Suprapubic skin (tissue), 4 donors: ENCODE data around the gene GABRB1. TPM values are rescaled to one million over a fixed set of nuclear protein-coding genes. Genes with fewer than 3 reads are reported as not detected.

Experiments
- DNase-seq, 2 donors: peaks; one replicate each; pipeline ENCODE4 v3.0.0-alpha.2; 2019; ENCODE audit warnings: low spot score in 2 of 2
- H3K27ac ChIP-seq: fragments of 200-600 bp; sonication (generic); one replicate; pipeline ENCODE4 v1.5.1; 2019
- H3K27me3 ChIP-seq: fragments of 200-600 bp; sonication (generic); one replicate; pipeline ENCODE4 v1.5.1; 2019
- H3K36me3 ChIP-seq: fragments of 200-600 bp; sonication (generic); one replicate; pipeline ENCODE4 v1.5.1; 2019
- H3K4me1 ChIP-seq: fragments of 200-600 bp; sonication (generic); one replicate; pipeline ENCODE4 v1.5.1; 2019
- H3K4me3 ChIP-seq: fragments of 200-600 bp; sonication (generic); one replicate; pipeline ENCODE4 v1.5.1; 2019; ENCODE audit warnings: mild to moderate bottlenecking
- H3K9me3 ChIP-seq: fragments of 200-600 bp; sonication (generic); one replicate; pipeline ENCODE4 v1.5.1; 2019
- EP300 ChIP-seq: sonication (generic); formaldehyde crosslinking; IDR thresholded peaks from one replicate; pipeline ENCODE4 v1.6.1; 2017; ENCODE audit warnings: antibody characterized with exemption
- POLR2A ChIP-seq, 2 donors: fragments of 450-650 bp; IDR thresholded peaks; one replicate each; pipeline ENCODE4 v1.6.1; 2017; ENCODE audit warnings: antibody characterized with exemption in 2 of 2, mild to moderate bottlenecking in 2 of 2, moderate library complexity in 2 of 2
- POLR2AphosphoS5 ChIP-seq, 3 donors: sonication (generic); formaldehyde crosslinking; IDR thresholded peaks; one replicate each; pipeline ENCODE4 v1.6.1; 2017; ENCODE audit warnings: antibody characterized with exemption in 3 of 3
- WGBS: methylation state at CpG from one replicate; pipeline ENCODE4 v1.1.5; 2018; 5-methylcytosine and 5-hydroxymethylcytosine counted together
- total RNA-seq, 4 donors: library from RNA; depleted of rRNA; stranded (reverse); fragments of >200 nt; gene quantifications; one replicate each; pipeline ENCODE4 v1.1.0, GENCODE V29; 2016
- TF ChIP-seq, protein P1 (sequence below), 2 donors: fragments of 200-600 bp in 1 of 2; fragments of 450-650 bp in 1 of 2; sonication (generic) in 1 of 2; IDR thresholded peaks; one replicate each; pipeline ENCODE4 v1.5.1; 2016 to 2019; ENCODE audit warnings: antibody characterized with exemption in 2 of 2, mild to moderate bottlenecking in 1 of 2, moderate library complexity in 1 of 2

The GABRB1 gene
- total RNA-seq, 4 donors from 2014 or later, result not detected

DNA sequence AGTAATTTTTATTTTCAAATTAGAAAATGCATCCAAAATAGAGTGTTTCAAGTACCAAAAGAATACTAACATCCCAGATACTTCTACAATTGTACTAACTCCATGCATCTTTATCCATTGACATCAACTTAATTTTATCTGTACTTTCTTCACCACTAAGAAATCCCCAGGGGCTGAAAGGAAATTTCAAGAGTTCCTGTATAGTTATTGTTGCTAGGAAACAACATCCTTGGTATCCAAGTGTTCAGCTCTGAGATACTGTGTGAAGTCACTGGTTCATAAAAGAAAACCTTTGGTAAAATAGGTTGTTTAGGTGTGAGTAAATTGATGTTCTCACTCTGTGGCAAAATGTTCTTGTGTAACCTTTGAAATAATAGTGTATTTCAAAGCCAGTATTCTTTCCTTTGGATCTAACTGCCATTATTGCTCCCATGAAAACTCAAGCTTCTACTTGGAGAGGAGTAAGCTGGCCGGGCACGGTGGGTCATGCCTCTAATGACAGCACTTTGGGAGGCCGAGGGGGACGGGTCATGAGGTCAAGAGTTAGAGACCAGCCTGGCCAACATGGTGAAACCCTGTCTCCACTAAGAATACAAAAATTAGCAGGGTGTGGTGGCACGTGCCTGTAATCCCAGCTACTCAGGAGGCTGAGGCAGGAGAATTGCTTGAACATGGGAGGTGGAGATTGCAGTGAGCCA lies 359.2 kb downstream of the GABRB1 start:
- DNase-seq, result no peak
- Histone ChIP-seq H3K36me3 (no peaks in the 10 kb centered on the region), H3K27me3 (no peaks in the 10 kb centered on the region), H3K4me3 (no peak overlapping the region), H3K27ac (no peak overlapping the region), H3K4me1 (no peaks in the 10 kb centered on the region), H3K9me3 (no peaks in the 10 kb centered on the region)
- no peak for TF ChIP-seq POLR2A (IDR thresholded peaks at IDR 0.05)
- WGBS, result 95% methylated on average over 5 of the region's 5 CpGs

DNA sequence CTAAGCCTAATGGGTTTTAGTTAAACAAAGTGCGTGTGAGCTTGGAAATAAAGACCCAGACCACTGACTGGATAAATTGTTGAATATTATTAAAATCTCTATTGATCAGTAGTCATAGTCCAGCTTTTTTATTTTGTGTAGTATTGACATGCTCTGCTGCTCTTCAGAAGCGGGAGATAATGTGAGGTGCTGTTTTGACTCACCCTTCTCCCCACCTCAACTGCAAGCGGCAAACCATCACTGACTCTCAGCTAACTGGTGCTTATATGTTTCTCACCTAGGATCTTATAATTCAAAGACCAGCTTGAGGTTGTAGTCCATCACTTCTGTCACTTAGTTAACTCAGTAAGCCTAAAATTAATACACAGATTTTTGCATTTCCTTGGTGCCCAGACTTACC lies 359.9 kb downstream of the GABRB1 start:
- WGBS, result 94% methylated on average over 3 of the region's 3 CpGs
- Histone ChIP-seq H3K27ac (no peak overlapping the region), H3K4me1 (no peaks in the 10 kb centered on the region), H3K4me3 (no peak overlapping the region), H3K36me3 (no peaks in the 10 kb centered on the region), H3K9me3 (no peaks in the 10 kb centered on the region), H3K27me3 (no peaks in the 10 kb centered on the region)
- TF ChIP-seq EP300 (no peak), POLR2A (IDR thresholded peaks at IDR 0.05) (no peak), POLR2AphosphoS5 (IDR thresholded peaks at IDR 0.05) (no peak)
- TF ChIP-seq, protein P1, sequence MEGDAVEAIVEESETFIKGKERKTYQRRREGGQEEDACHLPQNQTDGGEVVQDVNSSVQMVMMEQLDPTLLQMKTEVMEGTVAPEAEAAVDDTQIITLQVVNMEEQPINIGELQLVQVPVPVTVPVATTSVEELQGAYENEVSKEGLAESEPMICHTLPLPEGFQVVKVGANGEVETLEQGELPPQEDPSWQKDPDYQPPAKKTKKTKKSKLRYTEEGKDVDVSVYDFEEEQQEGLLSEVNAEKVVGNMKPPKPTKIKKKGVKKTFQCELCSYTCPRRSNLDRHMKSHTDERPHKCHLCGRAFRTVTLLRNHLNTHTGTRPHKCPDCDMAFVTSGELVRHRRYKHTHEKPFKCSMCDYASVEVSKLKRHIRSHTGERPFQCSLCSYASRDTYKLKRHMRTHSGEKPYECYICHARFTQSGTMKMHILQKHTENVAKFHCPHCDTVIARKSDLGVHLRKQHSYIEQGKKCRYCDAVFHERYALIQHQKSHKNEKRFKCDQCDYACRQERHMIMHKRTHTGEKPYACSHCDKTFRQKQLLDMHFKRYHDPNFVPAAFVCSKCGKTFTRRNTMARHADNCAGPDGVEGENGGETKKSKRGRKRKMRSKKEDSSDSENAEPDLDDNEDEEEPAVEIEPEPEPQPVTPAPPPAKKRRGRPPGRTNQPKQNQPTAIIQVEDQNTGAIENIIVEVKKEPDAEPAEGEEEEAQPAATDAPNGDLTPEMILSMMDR (IDR thresholded peaks at IDR 0.05), result no peak
- DNase-seq, result no peak

DNA sequence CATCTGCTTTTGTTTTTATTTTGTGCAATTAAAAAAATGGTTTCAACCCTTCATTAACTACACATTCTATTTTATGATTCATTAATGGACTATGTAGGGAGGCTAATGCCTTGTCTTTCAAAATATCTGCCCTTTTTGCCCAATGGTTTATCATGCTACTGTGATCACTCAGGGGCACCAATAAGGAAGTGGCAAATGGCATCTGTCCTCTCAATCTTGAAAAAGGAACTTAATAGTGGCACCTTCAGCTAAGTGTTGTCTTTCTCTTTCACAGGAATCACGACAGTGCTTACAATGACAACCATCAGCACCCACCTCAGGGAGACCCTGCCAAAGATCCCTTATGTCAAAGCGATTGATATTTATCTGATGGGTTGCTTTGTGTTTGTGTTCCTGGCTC lies 375.0 kb downstream of the GABRB1 start:
- H3K27me3 ChIP-seq, result no peaks in the 10 kb centered on the region
- H3K36me3 ChIP-seq, result no peaks in the 10 kb centered on the region
- WGBS, result 83% methylated on average over 2 of the region's 2 CpGs
- no peak for TF ChIP-seq POLR2A (IDR thresholded peaks at IDR 0.05)
- H3K4me3 ChIP-seq, result no peak overlapping the region
- DNase-seq, result no peak
- H3K9me3 ChIP-seq, result peaks cover 3% of the 10 kb centered on the region
- H3K27ac ChIP-seq, result no peak overlapping the region
- no peaks in the 10 kb centered on the region for H3K4me1 ChIP-seq

DNA sequence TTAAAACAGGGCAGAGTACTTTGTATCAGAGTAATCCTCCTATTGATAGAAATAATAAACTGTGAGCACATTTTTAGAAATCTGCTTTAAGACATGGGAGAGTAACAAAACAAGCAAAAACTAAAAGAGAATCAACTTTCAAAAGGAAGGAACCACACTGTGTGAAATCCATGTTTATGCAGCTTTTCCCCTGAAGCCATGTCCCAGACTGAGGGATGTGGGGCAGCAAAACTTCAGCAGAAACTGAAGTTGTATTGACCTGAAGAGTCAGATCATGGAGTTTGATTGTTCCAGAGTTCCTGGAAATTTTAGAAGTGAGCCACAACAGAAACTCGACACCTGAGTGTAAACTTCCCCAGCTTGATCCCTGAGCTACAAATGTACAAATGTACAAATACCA lies 378.9 kb downstream of the GABRB1 start:
- TF ChIP-seq EP300 (no peak), POLR2A (IDR thresholded peaks at IDR 0.05) (no peak), POLR2AphosphoS5 (IDR thresholded peaks at IDR 0.05) (no peak)
- TF ChIP-seq, protein P1 (IDR thresholded peaks at IDR 0.05), result no peak
- Histone ChIP-seq H3K27me3 (no peaks in the 10 kb centered on the region), H3K4me3 (no peak overlapping the region), H3K9me3 (peaks cover 3% of the 10 kb centered on the region), H3K36me3 (no peaks in the 10 kb centered on the region), H3K4me1 (no peaks in the 10 kb centered on the region), H3K27ac (no peak overlapping the region)
- DNase-seq, result no peak
- WGBS, result 75% methylated on average over 1 of the region's 1 CpG

DNA sequence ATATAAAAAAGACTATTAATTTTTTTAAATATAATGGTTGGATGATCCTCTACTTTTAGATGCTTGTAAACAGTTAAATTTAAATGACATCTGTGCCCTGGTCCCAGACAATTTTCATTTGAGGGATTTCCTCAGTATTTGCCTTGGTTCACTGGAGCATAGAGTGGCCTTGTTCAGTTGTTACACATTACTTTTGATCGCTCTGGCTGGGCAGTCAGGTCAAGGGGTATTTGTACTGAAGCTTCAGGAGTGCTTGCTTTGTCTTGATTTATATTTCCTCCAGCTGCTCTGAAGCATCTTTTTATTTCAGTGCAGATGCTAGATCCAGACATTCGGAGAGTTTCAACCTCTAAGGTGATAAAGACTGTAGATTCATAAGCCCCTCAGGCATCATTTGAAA lies 382.2 kb downstream of the GABRB1 start:
- Histone ChIP-seq H3K4me1 (no peaks in the 10 kb centered on the region), H3K36me3 (no peaks in the 10 kb centered on the region), H3K27ac (no peak overlapping the region), H3K27me3 (no peaks in the 10 kb centered on the region), H3K9me3 (peaks cover 3% of the 10 kb centered on the region), H3K4me3 (no peak overlapping the region)
- 44% methylated on average over 2 of the region's 2 CpGs for WGBS
- TF ChIP-seq, protein P1 (IDR thresholded peaks at IDR 0.05), result no peak
- TF ChIP-seq POLR2AphosphoS5 (IDR thresholded peaks at IDR 0.05) (no peak), POLR2A (IDR thresholded peaks at IDR 0.05) (no peak)
- no peak for DNase-seq

DNA sequence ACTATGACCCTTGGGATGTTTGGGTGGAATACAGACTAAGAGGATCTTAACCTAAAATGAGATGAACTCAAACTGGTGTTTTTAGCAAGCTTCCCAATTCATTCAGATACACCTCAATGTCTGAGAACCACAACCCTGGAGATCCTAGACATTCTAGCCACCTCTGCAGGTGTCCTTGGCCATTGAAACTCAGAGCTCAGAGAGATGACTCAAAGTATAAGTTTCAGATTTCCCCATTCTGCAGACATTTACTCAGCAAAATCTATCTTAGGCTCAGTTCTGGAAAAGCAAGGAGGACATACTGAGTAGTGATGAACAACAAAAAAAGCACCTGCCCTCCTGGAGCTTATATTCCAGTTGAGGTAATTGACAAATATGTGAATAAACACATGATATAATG lies 384.4 kb downstream of the GABRB1 start:
- Histone ChIP-seq H3K4me1 (no peaks in the 10 kb centered on the region), H3K4me3 (no peak overlapping the region), H3K27ac (no peak overlapping the region), H3K9me3 (peaks cover 2% of the 10 kb centered on the region), H3K36me3 (no peaks in the 10 kb centered on the region), H3K27me3 (no peaks in the 10 kb centered on the region)
- TF ChIP-seq POLR2A (IDR thresholded peaks at IDR 0.05) (no peak), EP300 (no peak), POLR2AphosphoS5 (IDR thresholded peaks at IDR 0.05) (no peak)
- TF ChIP-seq, protein P1 (IDR thresholded peaks at IDR 0.05), result no peak
- DNase-seq, result no peak
